Activated CD8-positive, alpha-beta memory T cell treated with anti-CD3 and anti-CD28 coated beads for 1 hour (primary cell): Measurements from ENCODE around the gene THRAP3.

ENCODE experiments used
- DNase-seq, 2 donors: peaks; one replicate each; pipeline ENCODE4 v3.0.0-alpha.2; 2020; ENCODE audit warnings: low read depth in 1 of 2; ENCODE audit errors: extremely low read depth in 1 of 2

Gene THRAP3

GRCh38 chr1:36297062-36297461 lies 72.8 kb downstream of the THRAP3 start:
- DNase-seq: no peak

- DNase-seq: no peak
Observed at GRCh38 chr1:36298640-36299039, 74.4 kb downstream of the THRAP3 start.

- DNase-seq: no peak
Observed at GRCh38 chr1:36300526-36300925, 76.3 kb downstream of the THRAP3 start.

- DNase-seq: no peak
Observed at GRCh38 chr1:36301220-36301619, 77.0 kb downstream of the THRAP3 start.

- DNase-seq: no peak
Observed at GRCh38 chr1:36303244-36303643, 79.0 kb downstream of the THRAP3 start.

- no peak for DNase-seq
Observed at GRCh38 chr1:36303650-36304360, 79.6 kb downstream of the THRAP3 start.

GRCh38 chr1:36304521-36304920 lies 80.3 kb downstream of the THRAP3 start:
- DNase-seq: no peak

GRCh38 chr1:36304970-36305914 lies 81.0 kb downstream of the THRAP3 start:
- DNase-seq: no peak

- no peak for DNase-seq
Observed at GRCh38 chr1:36305915-36306209, 81.6 kb downstream of the THRAP3 start.

GRCh38 chr1:36306210-36306901 lies 82.1 kb downstream of the THRAP3 start, which contains the start of gene SH3D21:
Gene SH3D21 (plus strand): TSS chr1:36306368. CDS start chr1:36306421, 53 bp downstream.
- peak in 1 of 2 donors; percentile 38 for DNase-seq

- DNase-seq: peak; percentile 80 to 86
Observed at GRCh38 chr1:36306902-36307456, 82.7 kb downstream of the THRAP3 start.

GRCh38 chr1:36307601-36308330 lies 83.5 kb downstream of the THRAP3 start:
- DNase-seq: no peak

GRCh38 chr1:36309397-36309796 lies 85.2 kb downstream of the THRAP3 start:
- no peak for DNase-seq

- no peak for DNase-seq
Observed at GRCh38 chr1:36320291-36320761, 96.1 kb downstream of the THRAP3 start.

GRCh38 chr1:36320767-36321118 lies 96.5 kb downstream of the THRAP3 start:
- DNase-seq: no peak

- peak in 1 of 2 donors; percentile 17 for DNase-seq
Observed at GRCh38 chr1:36321119-36321951, 97.1 kb downstream of the THRAP3 start.

- no peak for DNase-seq
Observed at GRCh38 chr1:36322041-36322785, 98.0 kb downstream of the THRAP3 start.

- DNase-seq: peak in 1 of 2 donors; percentile 12
Observed at GRCh38 chr1:36322786-36323635, 98.8 kb downstream of the THRAP3 start.
